ENCODE results near the gene LY86.
A peak's percentile ranks its signal among the peaks of the same experiment; 100 is the strongest.

- TF ChIP-seq CTCF (IDR thresholded peaks at IDR 0.05; ENCODE audit: low read depth, low read length), result peak; percentile 79
- TF ChIP-seq EZH2phosphoT487 (IDR thresholded peaks at IDR 0.05; ENCODE audit: low read depth), result no peak
These were observed 41.2 kb upstream of the LY86 start for GRCh38 chr6:6547110-6547879.
